Fibroblast of skin of back (primary cell): ENCODE data around the gene GATB.

Experiments
- DNase-seq: peaks from one replicate; pipeline ENCODE4 v3.0.0-alpha.2; 2013

The GATB gene

GRCh38 chr4:151672996-151673395 lies 87.8 kb downstream of the GATB start:
- DNase-seq = no peak

- DNase-seq = no peak
These were observed 89.2 kb downstream of the GATB start for GRCh38 chr4:151671541-151672059.

GRCh38 chr4:151670843-151671242 lies 90.0 kb downstream of the GATB start:
- DNase-seq = no peak

- no peak for DNase-seq
These were observed 90.8 kb downstream of the GATB start for GRCh38 chr4:151669990-151670389.

GRCh38 chr4:151668689-151669402 lies 92.0 kb downstream of the GATB start:
- DNase-seq = no peak

GRCh38 chr4:151667666-151668065 lies 93.1 kb downstream of the GATB start:
- no peak for DNase-seq

- no peak for DNase-seq
These were observed 93.8 kb downstream of the GATB start for GRCh38 chr4:151667048-151667447.

GRCh38 chr4:151666501-151666900 lies 94.3 kb downstream of the GATB start:
- no peak for DNase-seq

GRCh38 chr4:151665785-151666127 lies 95.1 kb downstream of the GATB start:
- DNase-seq = no peak

- DNase-seq = no peak
These were observed 95.6 kb downstream of the GATB start for GRCh38 chr4:151665022-151665784.

- DNase-seq = no peak
These were observed 96.5 kb downstream of the GATB start for GRCh38 chr4:151664289-151664688.

GRCh38 chr4:151663109-151663508 lies 97.7 kb downstream of the GATB start:
- no peak for DNase-seq

- no peak for DNase-seq
These were observed 98.9 kb downstream of the GATB start for GRCh38 chr4:151661873-151662272.

- DNase-seq = no peak
These were observed 100.1 kb downstream of the GATB start for GRCh38 chr4:151660676-151661075.

GRCh38 chr4:151659601-151660364 lies 101.0 kb downstream of the GATB start:
- DNase-seq = no peak

- peak; percentile 13 for DNase-seq
These were observed 101.7 kb downstream of the GATB start for GRCh38 chr4:151658959-151659600.

GRCh38 chr4:151657896-151658295 lies 102.9 kb downstream of the GATB start:
- no peak for DNase-seq

- no peak for DNase-seq
These were observed 104.7 kb downstream of the GATB start for GRCh38 chr4:151656058-151656457.

- DNase-seq = no peak
These were observed 107.3 kb downstream of the GATB start for GRCh38 chr4:151653548-151653918.

GRCh38 chr4:151652841-151653547 lies 107.8 kb downstream of the GATB start:
- DNase-seq = no peak

- DNase-seq = no peak
These were observed 109.3 kb downstream of the GATB start for GRCh38 chr4:151651496-151651895.

GRCh38 chr4:151649479-151649878 lies 111.3 kb downstream of the GATB start:
- no peak for DNase-seq
